Endothelial cell of umbilical vein (primary cell): ENCODE results near the gene TTC22. TPM values are rescaled to one million over a fixed set of nuclear protein-coding genes. Genes with fewer than 3 reads are reported as not detected.

Experiments used
- BruUV-seq: library from RNA; stranded (reverse); fragments of 400-500 nt; replicated peaks from 2 replicates; lab custom pipeline; 2021; lab: Mats Ljungman, UMichigan
- CTCF ChIA-PET: fragments of 300-600, 350-600 bp; sonication (Branson Sonifier 250); formaldehyde crosslinking; loops from one replicate; lab custom pipeline; 2021; ENCODE audit warnings: antibody characterized with exemption, inconsistent platforms; lab: Charles Lee
- POLR2A ChIA-PET: fragments of 300-600, 350-600 bp; sonication (Branson Sonifier 250); formaldehyde crosslinking; loops from one replicate; lab custom pipeline; 2021; ENCODE audit warnings: antibody characterized with exemption, inconsistent platforms; lab: Charles Lee
- DNase-seq: peaks from one replicate; pipeline ENCODE4 v3.0.0-alpha.2; 2011; ENCODE audit warnings: low read depth, low spot score
- FAIRE-seq: peaks from 2 replicates; lab custom pipeline; 2011; peaks lifted over from hg19 to GRCh38; lab: Jason Lieb, UNC
- H2AFZ ChIP-seq: 2 replicates; pipeline ENCODE4 v1.6.0; 2012; ENCODE audit warnings: low read depth, low read length, control low read depth, inconsistent platforms
- H3K27ac ChIP-seq: 2 replicates; pipeline ENCODE4 v1.5.1; 2011; ENCODE audit warnings: low read depth, mild to moderate bottlenecking, control low read depth, low read length, moderate library complexity; ENCODE audit not compliant: insufficient read depth
- H3K27me3 ChIP-seq, 2 experiments: 2 replicates each; pipeline versions ENCODE4 v1.6.0 to v1.6.1; 2011; ENCODE audit warnings: low read length in 2 of 2, mixed read lengths in 1 of 2; ENCODE audit not compliant: control insufficient read depth in 2 of 2, insufficient read depth in 2 of 2
- H3K36me3 ChIP-seq, 2 experiments: 2 replicates in 1 of 2; 3 replicates in 1 of 2; pipeline ENCODE4 v1.5.1; 2011; ENCODE audit warnings: low read length in 2 of 2, mild to moderate bottlenecking in 1 of 2, moderate library complexity in 1 of 2; ENCODE audit not compliant: control insufficient read depth in 2 of 2, insufficient read depth in 2 of 2; ENCODE audit errors: extremely low read depth in 1 of 2
- H3K4me1 ChIP-seq: 3 replicates; pipeline ENCODE4 v1.5.1; 2011; ENCODE audit warnings: mild to moderate bottlenecking, low read length; ENCODE audit not compliant: control insufficient read depth, insufficient read depth; ENCODE audit errors: extremely low read depth
- H3K4me2 ChIP-seq: 2 replicates; pipeline ENCODE4 v1.6.1; 2011; ENCODE audit warnings: low read length, control low read depth, mixed read lengths; ENCODE audit not compliant: insufficient read depth
- H3K4me3 ChIP-seq, 3 experiments: fragments of 200-600 bp in 1 of 3; sonication (generic), shearing (Covaris generic) in 1 of 3; replicated peaks in 1 of 3; 2 replicates each; pipeline ENCODE4 v1.5.1; 2011 to 2016; ENCODE audit warnings: control low read depth in 3 of 3, low read length in 3 of 3, mild to moderate bottlenecking in 2 of 3, inconsistent platforms in 1 of 3, low read depth in 1 of 3, moderate library complexity in 1 of 3; ENCODE audit not compliant: insufficient read depth in 1 of 3
- H3K79me2 ChIP-seq: 2 replicates; pipeline ENCODE4 v1.6.0; 2012; ENCODE audit warnings: low read length, inconsistent platforms; ENCODE audit not compliant: control insufficient read depth, insufficient read depth
- H3K9ac ChIP-seq: replicated peaks from 2 replicates; pipeline ENCODE3; 2011; ENCODE audit warnings: low read length, control low read depth; ENCODE audit not compliant: insufficient read depth; ENCODE audit errors: extremely low read depth
- H3K9me1 ChIP-seq: replicated peaks from 3 replicates; pipeline ENCODE4 v1.6.0; 2011; ENCODE audit warnings: mild to moderate bottlenecking, low read length; ENCODE audit not compliant: control insufficient read depth, insufficient read depth; ENCODE audit errors: extremely low read depth
- H3K9me3 ChIP-seq: replicated peaks from 2 replicates; pipeline ENCODE4 v1.5.1; 2012; ENCODE audit warnings: low read length, inconsistent platforms; ENCODE audit not compliant: control insufficient read depth, insufficient read depth
- H4K20me1 ChIP-seq: replicated peaks from 2 replicates; pipeline ENCODE3; 2011; ENCODE audit warnings: mild to moderate bottlenecking, low read length; ENCODE audit not compliant: control insufficient read depth, insufficient read depth; ENCODE audit errors: extremely low read depth
- CTCF ChIP-seq, 2 donors: IDR thresholded peaks; 1 replicate in 1 of 2; 2 replicates in 1 of 2; pipeline ENCODE4 v1.5.1; 2011; ENCODE audit warnings: low read length in 2 of 2, mild to moderate bottlenecking in 2 of 2, moderate library complexity in 2 of 2, control low read depth in 1 of 2, inconsistent platforms in 1 of 2, low read depth in 1 of 2; ENCODE audit not compliant: insufficient read depth in 1 of 2; ENCODE audit errors: extremely low read depth in 1 of 2
- EZH2 ChIP-seq: IDR thresholded peaks from 2 replicates; pipeline ENCODE4 v1.6.1; 2012; ENCODE audit warnings: borderline replicate concordance, low read depth, mild to moderate bottlenecking, moderate library complexity, low read length, inconsistent platforms; ENCODE audit not compliant: severe bottlenecking
- FOS ChIP-seq: IDR thresholded peaks from 2 replicates; pipeline ENCODE4 v1.6.1; 2011; ENCODE audit warnings: mild to moderate bottlenecking, low read length, moderate library complexity, borderline replicate concordance; ENCODE audit not compliant: insufficient read depth
- GATA2 ChIP-seq: IDR thresholded peaks from 2 replicates; pipeline ENCODE4 v1.7.0; 2011; ENCODE audit warnings: low read depth, mild to moderate bottlenecking, moderate library complexity, mixed read lengths, low read length; ENCODE audit not compliant: insufficient read length, insufficient read depth
- JUN ChIP-seq: IDR thresholded peaks from 2 replicates; pipeline ENCODE4 v1.6.1; 2011; ENCODE audit warnings: borderline replicate concordance, low read depth; ENCODE audit not compliant: insufficient read length, insufficient read depth
- MAX ChIP-seq: IDR thresholded peaks from 2 replicates; pipeline ENCODE4 v1.6.1; 2011; ENCODE audit not compliant: insufficient read depth, insufficient read length
- MYC ChIP-seq: IDR thresholded peaks from one replicate; pipeline ENCODE4 v1.6.1; 2011; ENCODE audit warnings: mild to moderate bottlenecking, low read depth, low read length
- POLR2A ChIP-seq: IDR thresholded peaks from 2 replicates; pipeline ENCODE4 v1.6.1; 2012; ENCODE audit warnings: low read depth, mild to moderate bottlenecking, control low read depth, low read length
- POLR2AphosphoS5 ChIP-seq: IDR thresholded peaks from 2 replicates; pipeline ENCODE4 v1.6.1; 2012; ENCODE audit warnings: low read depth, mild to moderate bottlenecking, control low read depth, low read length, moderate library complexity; ENCODE audit not compliant: insufficient read depth
- dilution Hi-C: fragments of 300-500 bp; cut with MboI; formaldehyde crosslinking; loops from one replicate; pipeline ENCODE4 v1.15.0; 2019; ENCODE audit warnings: low sequenced_read_pairs; ENCODE audit not compliant: extremely low pct_ligation_motif_present
- intact Hi-C: fragments of 100-400 bp; cut with micrococcal nuclease; formaldehyde crosslinking; loops from one replicate; pipeline ENCODE4 v1.10.0; 2022
- polyA plus RNA-seq, 4 experiments: library from polyadenylated mRNA; depleted of rRNA in 3 of 4; stranded (reverse) in 3 of 4; unstranded in 1 of 4; fragments of >200 nt; gene quantifications; 2 replicates each; pipeline versions ENCODE4 v1.2.1 to v1.2.3, GENCODE V29; 2011 to 2012; ENCODE audit warnings: missing spikeins in 1 of 4
- total RNA-seq: library from RNA; stranded (reverse); gene quantifications from 2 replicates; pipeline ENCODE4 v1.2.3, GENCODE V29; 2021

Gene TTC22
- total and polyA plus RNA-seq, 2 donors (not counting 3 experiments of a cell fraction or from before 2014, with no cell fraction given), result not detected

- H3K9ac ChIP-seq, result no peak overlapping the region
- no peaks in the 10 kb centered on the region for H3K9me1 ChIP-seq
- H3K4me2 ChIP-seq, result no peak overlapping the region
- no peak overlapping the region for H3K27ac ChIP-seq
- H3K27me3 ChIP-seq, result peaks cover 12 to 13% of the 10 kb centered on the region in 2 experiments
- H4K20me1 ChIP-seq, result no peaks in the 10 kb centered on the region
- intact Hi-C loops, result no loop called here
- no peak for TF ChIP-seq POLR2A
- TF ChIP-seq GATA2, result no peak
- no peak for TF ChIP-seq FOS
- TF ChIP-seq POLR2AphosphoS5, result no peak
- TF ChIP-seq MYC, result no peak
- TF ChIP-seq CTCF (IDR thresholded peaks at IDR 0.05; ENCODE audit: extremely low read depth in 1 of 2, insufficient read depth in 1 of 2, low read depth in 1 of 2, low read length in 2 of 2), result no peak
- no peak for TF ChIP-seq MAX
- no peak for TF ChIP-seq JUN
- no peak for TF ChIP-seq EZH2
- no peaks in the 10 kb centered on the region for H3K9me3 ChIP-seq
- no peak overlapping the region for H3K4me3 ChIP-seq
- no peak for FAIRE-seq
- no peaks in the 10 kb centered on the region for H3K36me3 ChIP-seq
- H3K4me1 ChIP-seq, result no peaks in the 10 kb centered on the region
- H3K79me2 ChIP-seq, result no peaks in the 10 kb centered on the region
- BruUV-seq, result no TSS peak
- CTCF ChIA-PET, result no interaction called here
- no peak for DNase-seq
- POLR2A ChIA-PET, result no interaction called here
- dilution Hi-C loops, result no loop called here
- no peak overlapping the region for H2AFZ ChIP-seq
Measured at GRCh38 chr1:54837002-54837853, 36.1 kb upstream of the TTC22 start.
